Activated CD8-positive, alpha-beta T cell treated with anti-CD3 and anti-CD28 coated beads for 36 hours (primary cell): ENCODE results near the gene CDK16. TPM values are rescaled to one million over a fixed set of nuclear protein-coding genes. Genes with fewer than 3 reads are reported as not detected.

Source experiments
- ATAC-seq: fragments of 200-7000 bp; cut with Tn5 transposase; one replicate; pipeline ENCODE4 v1.10.0; 2021; ENCODE audit warnings: mild to moderate bottlenecking, moderate library complexity
- CTCF ChIA-PET: fragments of 350-600 bp; sonication (Branson Sonifier 250); formaldehyde crosslinking; loops from one replicate; lab custom pipeline; 2021; ENCODE audit warnings: antibody characterized with exemption; lab: Charles Lee
- POLR2A ChIA-PET: fragments of 350-600 bp; sonication (Branson Sonifier 250); formaldehyde crosslinking; loops from one replicate; lab custom pipeline; 2021; ENCODE audit warnings: antibody characterized with exemption; lab: Charles Lee
- DNase-seq: peaks from one replicate; pipeline ENCODE4 v3.0.0-alpha.2; 2020
- H3K27ac Mint-ChIP-seq: one replicate; pipeline ENCODE4 v1.8.0; 2021; ENCODE audit warnings: mild to moderate bottlenecking, mixed read lengths
- H3K27me3 Mint-ChIP-seq: one replicate; pipeline ENCODE4 v1.8.0; 2021; ENCODE audit warnings: mixed read lengths
- H3K36me3 Mint-ChIP-seq: one replicate; pipeline ENCODE4 v1.8.0; 2021; ENCODE audit warnings: low read depth, mixed read lengths
- H3K4me1 Mint-ChIP-seq: one replicate; pipeline ENCODE4 v1.8.0; 2021; ENCODE audit warnings: low read depth, mixed read lengths
- H3K4me3 Mint-ChIP-seq: one replicate; pipeline ENCODE4 v1.8.0; 2021; ENCODE audit warnings: mild to moderate bottlenecking, moderate library complexity, mixed read lengths
- H3K9me3 Mint-ChIP-seq: one replicate; pipeline ENCODE4 v1.8.0; 2021; ENCODE audit warnings: mixed read lengths
- CTCF ChIP-seq: fragments of 200-600 bp; IDR thresholded peaks from one replicate; pipeline ENCODE4 v1.8.0; 2022; ENCODE audit warnings: antibody characterized with exemption, mild to moderate bottlenecking
- intact Hi-C: fragments of 100-400 bp; cut with micrococcal nuclease; formaldehyde crosslinking; loops from one replicate; pipeline ENCODE4 v1.10.0; 2022
- total RNA-seq, 2 experiments: library from RNA; stranded (reverse); gene quantifications; one replicate each; pipeline ENCODE4 v1.2.3, GENCODE V29; 2021

The CDK16 gene
- total RNA-seq, 2 experiments from 2014 or later, result 56.1 to 61.3 TPM

GRCh38 chrX:47194194-47194787, 24.2 kb upstream of the CDK16 start:
- peaks cover 53% of the 10 kb centered on the region for H3K36me3 Mint-ChIP-seq
- DNase-seq (no peak), ATAC-seq (no peak)
- H3K4me3 Mint-ChIP-seq, result peak overlapping the region; percentile 87
- intact Hi-C loops, result loop anchor here (5.0 kb wide), 1 partner anchor 328 kb away; no protein-coding TSS in a partner anchor
- peaks cover 39% of the 10 kb centered on the region for H3K4me1 Mint-ChIP-seq
- no peaks in the 10 kb centered on the region for H3K27me3 Mint-ChIP-seq
- POLR2A ChIA-PET, result interaction anchor here (0.9 kb wide), 1 partner anchor 190 kb away, joined by 3 read pairs; no protein-coding TSS in a partner anchor
- CTCF ChIA-PET, result interaction anchor here (1.4 kb wide), 1 partner anchor 330 kb away, joined by 4 read pairs; no protein-coding TSS in a partner anchor
- no peak for TF ChIP-seq CTCF
- H3K9me3 Mint-ChIP-seq, result no peaks in the 10 kb centered on the region
- H3K27ac Mint-ChIP-seq, result peak overlapping the region; percentile 94

GRCh38 chrX:47196098-47196497, 22.4 kb upstream of the CDK16 start:
- ChIA-PET POLR2A (interaction anchor here (0.7 to 1.4 kb wide), 2 partner anchors 8 to 22 kb away, joined by 4 read pairs; no protein-coding TSS in a partner anchor), CTCF (interaction anchor here (0.8 to 1.6 kb wide), 3 partner anchors 116 to 327 kb away, joined by 3 to 8 read pairs (median 3); no protein-coding TSS in a partner anchor)
- peak overlapping the region; percentile 84 for H3K27ac Mint-ChIP-seq
- H3K36me3 Mint-ChIP-seq, result peaks cover 61% of the 10 kb centered on the region
- no peaks in the 10 kb centered on the region for H3K27me3 Mint-ChIP-seq
- peaks cover 36% of the 10 kb centered on the region for H3K4me1 Mint-ChIP-seq
- intact Hi-C loops, result no loop called here
- no peaks in the 10 kb centered on the region for H3K9me3 Mint-ChIP-seq
- no peak for ATAC-seq
- no peak for TF ChIP-seq CTCF
- no peak for DNase-seq
- H3K4me3 Mint-ChIP-seq, result peak overlapping the region; percentile 87

- Mint-ChIP-seq H3K9me3 (no peaks in the 10 kb centered on the region), H3K36me3 (peaks cover 68% of the 10 kb centered on the region), H3K4me3 (no peak overlapping the region), H3K27ac (peak overlapping the region; percentile 84), H3K27me3 (no peaks in the 10 kb centered on the region), H3K4me1 (peaks cover 35% of the 10 kb centered on the region)
- DNase-seq (no peak), ATAC-seq (no peak)
- intact Hi-C loops, result no loop called here
- ChIA-PET POLR2A (interaction anchor here (1.0 to 1.5 kb wide), 3 partner anchors 9 to 115 kb away, joined by 3 to 4 read pairs (median 4); no protein-coding TSS in a partner anchor), CTCF (interaction anchor here (0.8 to 1.6 kb wide), 2 partner anchors 187 to 326 kb away, joined by 3 to 8 read pairs; no protein-coding TSS in a partner anchor)
- no peak for TF ChIP-seq CTCF
Measured at GRCh38 chrX:47197526-47197925, 21.0 kb upstream of the CDK16 start.

- intact Hi-C loops, result no loop called here
- CTCF ChIA-PET, result interaction anchor here (0.8 kb wide), 1 partner anchor 187 kb away, joined by 3 read pairs; no protein-coding TSS in a partner anchor
Measured at GRCh38 chrX:47198026-47198686, 20.3 kb upstream of the CDK16 start.

More at GRCh38 chrX:47198026-47198686, 20.3 kb upstream of the CDK16 start:
- Mint-ChIP-seq H3K36me3 (peaks cover 63% of the 10 kb centered on the region), H3K4me3 (no peak overlapping the region), H3K27ac (no peak overlapping the region), H3K4me1 (peaks cover 30% of the 10 kb centered on the region), H3K27me3 (no peaks in the 10 kb centered on the region), H3K9me3 (no peaks in the 10 kb centered on the region)
- POLR2A ChIA-PET, result interaction anchor here (1.5 kb wide), 1 partner anchor 8 kb away, joined by 4 read pairs; no protein-coding TSS in a partner anchor
- ATAC-seq (no peak), DNase-seq (no peak)
- TF ChIP-seq CTCF, result no peak
